GM23338 (cell line): Measurements from ENCODE around the gene UBC. TPM values are rescaled to one million over a fixed set of nuclear protein-coding genes. Genes with fewer than 3 reads are reported as not detected.

ENCODE experiments used
- ATAC-seq: fragments of 200-7000 bp; cut with Tn5 transposase; 3 replicates; pipeline ENCODE4 v1.9.1; 2020
- DNase-seq: peaks from one replicate; pipeline ENCODE4 v3.0.0-alpha.2; 2015; ENCODE audit warnings: low spot score
- H2AFZ ChIP-seq: fragments of 200-600 bp; sonication (generic); 2 replicates; pipeline ENCODE4 v1.8.0; 2016; ENCODE audit warnings: antibody characterized with exemption, mild to moderate bottlenecking, moderate library complexity
- H3F3A ChIP-seq: fragments of 200-600 bp; sonication (generic); replicated peaks from 2 replicates; pipeline ENCODE4 v1.8.0; 2017; ENCODE audit warnings: antibody characterized with exemption, mixed run types, low read depth
- H3K27ac ChIP-seq: fragments of 200-600 bp; sonication (generic); 2 replicates; pipeline ENCODE4 v1.6.1; 2016; ENCODE audit warnings: low read depth
- H3K27me3 ChIP-seq: fragments of 200-600 bp; sonication (generic); 2 replicates; pipeline ENCODE4 v1.8.0; 2016; ENCODE audit warnings: mild to moderate bottlenecking, mixed run types, moderate library complexity; ENCODE audit not compliant: insufficient read depth
- H3K36me3 ChIP-seq: fragments of 200-600 bp; sonication (generic); 2 replicates; pipeline ENCODE4 v1.8.0; 2016; ENCODE audit warnings: mild to moderate bottlenecking; ENCODE audit not compliant: insufficient read depth
- H3K4me1 ChIP-seq: fragments of 200-600 bp; sonication (generic); 2 replicates; pipeline ENCODE4 v1.8.0; 2016; ENCODE audit warnings: mild to moderate bottlenecking, moderate library complexity; ENCODE audit not compliant: insufficient read depth
- H3K4me2 ChIP-seq: fragments of 200-600 bp; sonication (generic); 2 replicates; pipeline ENCODE4 v1.7.1; 2017; ENCODE audit warnings: mixed run types
- H3K4me3 ChIP-seq: fragments of 200-600 bp; sonication (generic); 2 replicates; pipeline ENCODE4 v1.6.1; 2016; ENCODE audit warnings: mixed run types
- H3K79me2 ChIP-seq: fragments of 200-600 bp; sonication (generic); replicated peaks from 2 replicates; pipeline ENCODE4 v1.8.0; 2017; ENCODE audit warnings: mild to moderate bottlenecking; ENCODE audit not compliant: insufficient read depth
- H3K9me2 ChIP-seq: fragments of 200-600 bp; sonication (generic); 2 replicates; pipeline ENCODE4 v1.8.0; 2017; ENCODE audit not compliant: insufficient read depth
- H4K20me1 ChIP-seq: fragments of 200-600 bp; sonication (generic); replicated peaks from 2 replicates; pipeline ENCODE4 v1.8.0; 2017; ENCODE audit warnings: mild to moderate bottlenecking; ENCODE audit not compliant: insufficient read depth
- H3K27ac Mint-ChIP-seq: 2 replicates; pipeline ENCODE4 v1.8.0; 2020; ENCODE audit warnings: inconsistent platforms, mild to moderate bottlenecking, moderate library complexity, mixed read lengths
- H3K27me3 Mint-ChIP-seq: 3 replicates; pipeline ENCODE4 v1.8.0; 2022; ENCODE audit warnings: low read depth, mild to moderate bottlenecking, moderate library complexity, mixed read lengths, inconsistent platforms; ENCODE audit not compliant: insufficient read depth, poor library complexity
- H3K36me3 Mint-ChIP-seq: 3 replicates; pipeline ENCODE4 v1.8.0; 2021; ENCODE audit warnings: low read depth, mild to moderate bottlenecking, inconsistent platforms, moderate library complexity, mixed read lengths
- H3K4me1 Mint-ChIP-seq: 3 replicates; pipeline ENCODE4 v1.8.0; 2020; ENCODE audit warnings: mild to moderate bottlenecking, inconsistent platforms, mixed read lengths
- H3K4me3 Mint-ChIP-seq: 3 replicates; pipeline ENCODE4 v1.8.0; 2021; ENCODE audit warnings: moderate library complexity, mild to moderate bottlenecking, inconsistent platforms, mixed read lengths
- H3K9me3 Mint-ChIP-seq: 3 replicates; pipeline ENCODE4 v1.8.0; 2020; ENCODE audit warnings: moderate library complexity, mild to moderate bottlenecking, inconsistent platforms, mixed read lengths
- CREB1 ChIP-seq: fragments of 250-450 bp; sonication (Bioruptor Pico); IDR thresholded peaks from 2 replicates; pipeline ENCODE4 v1.5.0; 2020; ENCODE audit warnings: low read depth, mild to moderate bottlenecking, moderate library complexity
- CTCF ChIP-seq, 2 experiments: fragments of 200-600 bp in 1 of 2; sonication (generic) in 1 of 2; conservative IDR thresholded peaks; 2 replicates each; pipeline versions ENCODE4 v1.5.1 to v1.6.1; 2016 to 2017; ENCODE audit warnings: antibody characterized with exemption in 2 of 2, low read depth in 2 of 2, mild to moderate bottlenecking in 2 of 2, moderate library complexity in 1 of 2
- ETS1 ChIP-seq: IDR thresholded peaks from 2 replicates; pipeline ENCODE4 v1.6.1; 2016; ENCODE audit warnings: antibody characterized with exemption
- EZH2 ChIP-seq: fragments of 200-600 bp; sonication (generic); IDR thresholded peaks from one replicate; pipeline ENCODE4 v1.8.0; 2017; ENCODE audit warnings: antibody characterized with exemption, mild to moderate bottlenecking, low read depth; ENCODE audit not compliant: unreplicated experiment
- EZH2phosphoT487 ChIP-seq: fragments of 200-600 bp; sonication (generic); IDR thresholded peaks from one replicate; pipeline ENCODE4 v1.8.1; 2018; ENCODE audit warnings: antibody characterized with exemption; ENCODE audit not compliant: unreplicated experiment
- JUNB ChIP-seq: IDR thresholded peaks from one replicate; pipeline ENCODE4 v1.6.1; 2016; ENCODE audit warnings: antibody characterized with exemption; ENCODE audit not compliant: unreplicated experiment
- NANOG ChIP-seq: IDR thresholded peaks from 2 replicates; pipeline ENCODE4 v1.6.1; 2016; ENCODE audit warnings: antibody characterized with exemption, borderline replicate concordance
- POLR2AphosphoS5 ChIP-seq: IDR thresholded peaks from 2 replicates; pipeline ENCODE4 v1.6.1; 2016; ENCODE audit warnings: antibody characterized with exemption, low read depth
- STAT1 ChIP-seq: IDR thresholded peaks from one replicate; pipeline ENCODE4 v1.6.1; 2016; ENCODE audit warnings: antibody characterized with exemption; ENCODE audit not compliant: unreplicated experiment
- ZNF114 ChIP-seq: fragments of 250-450 bp; sonication (Bioruptor Pico); IDR thresholded peaks from 2 replicates; pipeline ENCODE4 v1.5.0; 2020; ENCODE audit warnings: mild to moderate bottlenecking, moderate library complexity
- ZNF331 ChIP-seq: fragments of 250-450 bp; sonication (Bioruptor Pico); IDR thresholded peaks from 2 replicates; pipeline ENCODE4 v1.5.0; 2020; ENCODE audit warnings: low read depth, mild to moderate bottlenecking, moderate library complexity
- ZNF462 ChIP-seq: fragments of 250-450 bp; sonication (Bioruptor Pico); IDR thresholded peaks from 2 replicates; pipeline ENCODE4 v1.5.0; 2020; ENCODE audit warnings: mild to moderate bottlenecking, moderate library complexity
- polyA plus RNA-seq: library from polyadenylated mRNA; unstranded; fragments of >200 nt; fragmentation: Nextera tagmentation; extraction: Ambion mirVana; gene quantifications from 2 replicates; pipeline ENCODE4 v1.2.1, GENCODE V29; 2016
- total RNA-seq: library from RNA; depleted of rRNA; stranded (reverse); fragments of >200 nt; shearing (Covaris generic); gene quantifications from 2 replicates; pipeline ENCODE4 v1.2.3, GENCODE V29; 2014
- TF ChIP-seq, protein P1 (sequence below): IDR thresholded peaks from one replicate; pipeline ENCODE4 v1.6.1; 2018; ENCODE audit warnings: antibody characterized with exemption; ENCODE audit not compliant: unreplicated experiment

The UBC gene
- total and polyA plus RNA-seq, 2 experiments from 2014 or later: 511 to 665 TPM

- no peak for TF ChIP-seq POLR2AphosphoS5
These were observed 48.8 kb upstream of the UBC start (continued) for GRCh38 chr12:124963211-124963610.

GRCh38 chr12:124961055-124961454, 46.6 kb upstream of the UBC start:
- Histone ChIP-seq H3K27ac (no peak overlapping the region), H2AFZ (no peak overlapping the region), H3K4me1 (no peaks in the 10 kb centered on the region), H3K79me2 (no peaks in the 10 kb centered on the region), H3K4me2 (no peak overlapping the region), H3F3A (0 out of 2 replicates have a peak, but pooled peaks cover 2% of the 10 kb centered on the region), H3K36me3 (peaks cover 33% of the 10 kb centered on the region), H3K4me3 (no peak overlapping the region), H4K20me1 (no peaks in the 10 kb centered on the region), H3K9me2 (no peaks in the 10 kb centered on the region), H3K27me3 (no peaks in the 10 kb centered on the region)
- no peak overlapping the region for H3K4me3 Mint-ChIP-seq
- no peak overlapping the region for H3K27ac Mint-ChIP-seq
- no peak for DNase-seq
- peaks cover 10% of the 10 kb centered on the region for H3K27me3 Mint-ChIP-seq
- ATAC-seq: no peak
- H3K9me3 Mint-ChIP-seq: no peaks in the 10 kb centered on the region
- TF ChIP-seq CREB1 (CRISPR knock-in tag) (no peak), ZNF462 (no peak), POLR2AphosphoS5 (no peak), NANOG (no peak), ZNF331 (no peak), EZH2 (no peak), STAT1 (no peak), CTCF (conservative IDR thresholded peaks at IDR 0.05; ENCODE audit: low read depth in 2 of 2) (no peak), JUNB (no peak), ZNF114 (no peak), ETS1 (no peak), EZH2phosphoT487 (no peak)
- TF ChIP-seq, protein P1, sequence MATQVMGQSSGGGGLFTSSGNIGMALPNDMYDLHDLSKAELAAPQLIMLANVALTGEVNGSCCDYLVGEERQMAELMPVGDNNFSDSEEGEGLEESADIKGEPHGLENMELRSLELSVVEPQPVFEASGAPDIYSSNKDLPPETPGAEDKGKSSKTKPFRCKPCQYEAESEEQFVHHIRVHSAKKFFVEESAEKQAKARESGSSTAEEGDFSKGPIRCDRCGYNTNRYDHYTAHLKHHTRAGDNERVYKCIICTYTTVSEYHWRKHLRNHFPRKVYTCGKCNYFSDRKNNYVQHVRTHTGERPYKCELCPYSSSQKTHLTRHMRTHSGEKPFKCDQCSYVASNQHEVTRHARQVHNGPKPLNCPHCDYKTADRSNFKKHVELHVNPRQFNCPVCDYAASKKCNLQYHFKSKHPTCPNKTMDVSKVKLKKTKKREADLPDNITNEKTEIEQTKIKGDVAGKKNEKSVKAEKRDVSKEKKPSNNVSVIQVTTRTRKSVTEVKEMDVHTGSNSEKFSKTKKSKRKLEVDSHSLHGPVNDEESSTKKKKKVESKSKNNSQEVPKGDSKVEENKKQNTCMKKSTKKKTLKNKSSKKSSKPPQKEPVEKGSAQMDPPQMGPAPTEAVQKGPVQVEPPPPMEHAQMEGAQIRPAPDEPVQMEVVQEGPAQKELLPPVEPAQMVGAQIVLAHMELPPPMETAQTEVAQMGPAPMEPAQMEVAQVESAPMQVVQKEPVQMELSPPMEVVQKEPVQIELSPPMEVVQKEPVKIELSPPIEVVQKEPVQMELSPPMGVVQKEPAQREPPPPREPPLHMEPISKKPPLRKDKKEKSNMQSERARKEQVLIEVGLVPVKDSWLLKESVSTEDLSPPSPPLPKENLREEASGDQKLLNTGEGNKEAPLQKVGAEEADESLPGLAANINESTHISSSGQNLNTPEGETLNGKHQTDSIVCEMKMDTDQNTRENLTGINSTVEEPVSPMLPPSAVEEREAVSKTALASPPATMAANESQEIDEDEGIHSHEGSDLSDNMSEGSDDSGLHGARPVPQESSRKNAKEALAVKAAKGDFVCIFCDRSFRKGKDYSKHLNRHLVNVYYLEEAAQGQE: no peak
- H3K36me3 Mint-ChIP-seq: peaks cover 81% of the 10 kb centered on the region
- no peaks in the 10 kb centered on the region for H3K4me1 Mint-ChIP-seq
